ENCODE data around the gene SDK2. TPM values are rescaled to one million over a fixed set of nuclear protein-coding genes. Genes with fewer than 3 reads are reported as not detected.

SDK2 gene
- total and polyA plus RNA-seq, 9 donors: 0.40 to 5.4 (median 0.96) TPM

GRCh38 chr17:73669771-73670170, 25.5 kb upstream of the SDK2 start:
- 78 to 93% (median 80%) methylated on average over 3 of the region's 3 CpGs for WGBS, 3 donors
- Histone ChIP-seq H3K4me3 (no peak overlapping the region), H3K4me1 (ENCODE audit: insufficient read depth) (no peaks in the 10 kb centered on the region), H3K27ac (no peak overlapping the region), H3K9me3 (no peaks in the 10 kb centered on the region), H3K27me3 (peaks cover 2% of the 10 kb centered on the region), H3K36me3 (no peaks in the 10 kb centered on the region)
- intact Hi-C loops (cut with DNase I): no loop called here
- no peak for TF ChIP-seq POLR2A (IDR thresholded peaks at IDR 0.05)
- TF ChIP-seq CTCF (IDR thresholded peaks at IDR 0.05): no peak
- no peak for TF ChIP-seq EP300 (IDR thresholded peaks at IDR 0.05)
- no peak for DNase-seq

- no peaks in the 10 kb centered on the region for H3K4me1 ChIP-seq (ENCODE audit: insufficient read depth)
- intact Hi-C loops (cut with DNase I): no loop called here
- no peak for DNase-seq
- TF ChIP-seq POLR2A (IDR thresholded peaks at IDR 0.05) (no peak), EP300 (IDR thresholded peaks at IDR 0.05) (no peak), CTCF (IDR thresholded peaks at IDR 0.05) (no peak)
- WGBS, 3 donors: 63 to 70% (median 65%) methylated on average over 9 of the region's 9 CpGs
- H3K27me3 ChIP-seq: peaks cover 2% of the 10 kb centered on the region
- H3K4me3 ChIP-seq: no peak overlapping the region
- H3K9me3 ChIP-seq: no peaks in the 10 kb centered on the region
- no peaks in the 10 kb centered on the region for H3K36me3 ChIP-seq
- H3K27ac ChIP-seq: no peak overlapping the region
Measured at GRCh38 chr17:73667181-73667959, 23.1 kb upstream of the SDK2 start.

GRCh38 chr17:73663614-73664013, 19.4 kb upstream of the SDK2 start:
- TF ChIP-seq CTCF (IDR thresholded peaks at IDR 0.05): no peak
- WGBS, 3 donors: 88 to 100% (median 93%) methylated on average over 1 of the region's 1 CpG
- no peak overlapping the region for H3K4me3 ChIP-seq

GRCh38 chr17:73660366-73660765, 16.1 kb upstream of the SDK2 start:
- Histone ChIP-seq H3K4me3 (no peak overlapping the region), H3K27me3 (no peaks in the 10 kb centered on the region), H3K36me3 (no peaks in the 10 kb centered on the region), H3K9me3 (no peaks in the 10 kb centered on the region), H3K27ac (no peak overlapping the region), H3K4me1 (ENCODE audit: insufficient read depth) (no peaks in the 10 kb centered on the region)
- no peak for TF ChIP-seq EP300 (IDR thresholded peaks at IDR 0.05)
- TF ChIP-seq POLR2A (IDR thresholded peaks at IDR 0.05): no peak
- TF ChIP-seq CTCF (IDR thresholded peaks at IDR 0.05): no peak
- DNase-seq: no peak
- intact Hi-C loops (cut with DNase I): no loop called here
- WGBS, 3 donors: 77 to 91% (median 84%) methylated on average over 5 of the region's 5 CpGs

More at GRCh38 chr17:73663614-73664013, 19.4 kb upstream of the SDK2 start:
- H3K36me3 ChIP-seq: no peaks in the 10 kb centered on the region
- intact Hi-C loops (cut with DNase I): no loop called here
- no peaks in the 10 kb centered on the region for H3K27me3 ChIP-seq
- no peak for DNase-seq
- no peaks in the 10 kb centered on the region for H3K4me1 ChIP-seq (ENCODE audit: insufficient read depth)
- no peaks in the 10 kb centered on the region for H3K9me3 ChIP-seq
- no peak overlapping the region for H3K27ac ChIP-seq

Data from ovary (tissue), 9 donors.